Mesodermal cell (in vitro differentiated cells): Measurements from ENCODE around the gene COA3.
A peak's percentile ranks its signal among the peaks of the same experiment; 100 is the strongest.

ENCODE experiments used
- H3K27ac ChIP-seq: 2 replicates; pipeline ENCODE4 v1.7.0; 2013; ENCODE audit warnings: mild to moderate bottlenecking, low read depth, low read length, moderate library complexity; ENCODE audit not compliant: severe bottlenecking
- H3K36me3 ChIP-seq: 2 replicates; pipeline ENCODE4 v1.7.1; 2013; ENCODE audit warnings: mild to moderate bottlenecking, low read length, moderate library complexity; ENCODE audit not compliant: control insufficient read depth, insufficient read depth
- H3K4me1 ChIP-seq: one replicate; pipeline ENCODE4 v1.7.1; 2013; ENCODE audit warnings: mild to moderate bottlenecking, low read length; ENCODE audit not compliant: insufficient read depth, control insufficient read depth, poor library complexity, severe bottlenecking
- H3K4me3 ChIP-seq: 2 replicates; pipeline ENCODE4 v1.7.0; 2013; ENCODE audit warnings: low read length, control low read depth, mild to moderate bottlenecking; ENCODE audit not compliant: insufficient read depth, poor library complexity, severe bottlenecking; ENCODE audit errors: extremely low read depth
- H3K9me3 ChIP-seq: 2 replicates; pipeline ENCODE4 v1.7.1; 2013; ENCODE audit warnings: mild to moderate bottlenecking, low read length, moderate library complexity; ENCODE audit not compliant: control insufficient read depth
- WGBS, 2 experiments: methylation state at CpG; one replicate each; pipeline ENCODE4 v1.1.5; 2013; ENCODE audit warnings: missing lambda C conversion rate in 2 of 2; ENCODE audit not compliant: insufficient coverage in 2 of 2; 5-methylcytosine and 5-hydroxymethylcytosine counted together

COA3 gene

DNA sequence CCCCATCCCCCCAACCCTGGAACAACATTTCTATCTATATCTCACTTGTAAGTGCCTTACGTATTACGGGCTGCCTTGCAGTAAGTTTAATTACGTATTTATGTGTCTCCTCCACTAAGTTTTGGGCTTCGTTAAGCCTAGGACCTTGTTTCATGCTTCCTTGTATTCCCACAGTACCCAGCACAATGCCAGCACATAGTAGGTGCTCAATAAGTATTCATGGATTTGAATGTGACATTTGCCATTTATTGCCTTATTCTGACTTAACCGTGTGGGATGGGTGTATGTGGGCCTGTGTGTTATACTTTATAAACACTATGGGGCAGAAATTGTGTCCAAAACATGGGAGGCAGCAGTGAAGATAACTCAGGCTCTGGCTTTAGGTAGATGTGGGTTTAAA is 6.0 kb downstream of the COA3 start:
- no peak overlapping the region for H3K4me3 ChIP-seq
- 88% methylated on average over 4 of the region's 5 CpGs; no CpG with 5 or more reads in 1 of the 2 experiments for WGBS, 2 experiments
- H3K36me3 ChIP-seq: peaks cover 40% of the 10 kb centered on the region
- H3K4me1 ChIP-seq: peaks cover 2% of the 10 kb centered on the region
- H3K9me3 ChIP-seq: no peaks in the 10 kb centered on the region
- no peak overlapping the region for H3K27ac ChIP-seq

DNA sequence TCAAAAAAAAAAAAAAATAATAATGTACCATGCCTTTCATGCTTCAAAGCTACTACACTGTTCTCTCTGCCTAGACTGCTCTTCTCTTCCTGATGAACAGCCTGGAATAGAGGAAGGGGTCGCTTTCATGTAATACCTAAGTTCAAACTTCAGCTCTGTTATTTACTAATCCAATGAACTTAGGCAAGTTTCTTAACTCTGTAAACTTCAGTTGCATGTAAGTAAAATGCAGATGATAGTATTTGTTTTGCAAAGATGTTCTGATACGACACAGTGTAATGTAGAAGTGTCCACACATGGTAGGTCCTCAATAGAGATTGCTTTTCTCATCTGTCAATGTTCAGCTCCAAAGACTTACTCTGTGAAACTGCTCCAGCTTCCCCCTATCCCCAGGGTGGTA is 6.6 kb downstream of the COA3 start:
- Histone ChIP-seq H3K9me3 (no peaks in the 10 kb centered on the region), H3K4me3 (no peak overlapping the region), H3K27ac (no peak overlapping the region), H3K36me3 (peaks cover 39% of the 10 kb centered on the region), H3K4me1 (no peaks in the 10 kb centered on the region)
- WGBS, 2 experiments: 93 to 100% methylated on average over 1 to 2 of the region's 2 CpGs

DNA sequence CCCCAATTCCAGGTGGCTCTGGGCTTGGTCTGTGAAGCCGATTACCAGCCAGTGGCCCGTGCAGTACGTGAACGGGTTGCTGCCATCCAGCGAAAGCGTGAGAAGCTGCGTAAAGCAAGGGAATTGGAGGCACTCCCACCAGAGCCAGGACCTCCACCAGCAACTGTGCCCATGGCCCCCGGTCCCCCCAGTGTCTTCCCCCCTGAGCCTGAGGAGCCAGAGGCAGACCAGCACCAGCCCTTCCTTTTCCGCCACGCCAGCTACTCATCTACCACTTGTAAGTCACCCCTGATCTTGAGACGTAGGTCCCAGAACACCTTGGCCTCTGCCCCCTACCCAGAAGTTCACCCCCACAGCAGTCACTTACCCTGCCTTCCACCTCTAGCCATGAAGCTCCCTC is 11.2 kb downstream of the COA3 start:
- Histone ChIP-seq H3K4me3 (no peak overlapping the region), H3K27ac (no peak overlapping the region), H3K9me3 (no peaks in the 10 kb centered on the region), H3K4me1 (peaks cover 19% of the 10 kb centered on the region), H3K36me3 (peaks cover 22% of the 10 kb centered on the region)
- WGBS, 2 experiments: 95 to 96% methylated on average over 9 to 10 of the region's 11 CpGs

DNA sequence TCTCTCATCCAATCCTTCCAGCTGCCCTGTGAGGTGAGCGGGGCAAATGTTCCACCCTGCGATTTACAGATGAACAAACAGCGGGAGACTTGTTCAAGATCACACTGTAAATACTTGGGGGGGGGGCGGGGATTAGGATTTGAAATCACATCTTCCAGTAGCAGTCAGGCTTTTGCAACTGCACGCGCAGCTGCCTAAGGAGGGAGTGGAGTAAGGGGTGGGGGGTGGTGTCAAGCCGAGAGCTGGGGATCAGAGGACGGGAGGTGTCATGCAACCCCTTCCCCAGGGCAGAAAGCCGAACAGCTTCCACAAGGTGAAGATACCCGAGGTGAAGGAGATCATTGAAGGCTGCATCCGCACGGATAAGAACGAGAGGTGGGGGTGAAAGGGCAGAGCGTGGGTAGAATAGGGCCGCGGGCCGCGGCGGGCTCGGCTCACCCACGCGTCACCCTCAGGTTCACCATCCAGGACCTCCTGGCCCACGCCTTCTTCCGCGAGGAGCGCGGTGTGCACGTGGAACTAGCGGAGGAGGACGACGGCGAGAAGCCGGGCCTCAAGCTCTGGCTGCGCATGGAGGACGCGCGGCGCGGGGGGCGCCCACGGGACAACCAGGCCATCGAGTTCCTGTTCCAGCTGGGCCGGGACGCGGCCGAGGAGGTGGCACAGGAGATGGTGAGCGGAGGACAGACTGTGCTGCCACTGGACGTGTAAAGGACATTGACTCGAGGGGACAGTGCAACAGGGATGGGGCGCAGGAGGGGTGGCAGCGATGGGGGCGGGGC is 13.5 kb downstream of the COA3 start:
- Histone ChIP-seq H3K36me3 (peaks cover 22% of the 10 kb centered on the region), H3K9me3 (no peaks in the 10 kb centered on the region), H3K4me3 (no peak overlapping the region), H3K27ac (no peak overlapping the region), H3K4me1 (peaks cover 31% of the 10 kb centered on the region)
- 95 to 97% methylated on average over 42 to 48 of the region's 52 CpGs for WGBS, 2 experiments

DNA sequence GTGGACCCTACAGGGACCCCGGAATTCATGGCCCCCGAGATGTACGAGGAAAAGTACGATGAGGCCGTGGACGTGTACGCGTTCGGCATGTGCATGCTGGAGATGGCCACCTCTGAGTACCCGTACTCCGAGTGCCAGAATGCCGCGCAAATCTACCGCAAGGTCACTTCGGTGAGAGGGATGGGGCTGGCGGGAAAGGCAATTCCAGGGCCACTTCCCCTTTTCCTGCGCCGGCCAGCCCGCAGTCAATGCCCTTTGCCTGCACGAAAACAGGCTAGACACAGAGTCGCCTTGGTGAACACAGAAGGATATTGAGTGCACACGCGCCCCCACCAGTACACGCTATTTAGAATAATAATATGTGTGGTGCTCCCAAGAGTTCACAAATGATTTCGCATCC is 14.1 kb downstream of the COA3 start:
- H3K4me1 ChIP-seq: peaks cover 31% of the 10 kb centered on the region
- WGBS, 2 experiments: 96 to 99% methylated on average over 20 of the region's 25 CpGs
- peaks cover 26% of the 10 kb centered on the region for H3K36me3 ChIP-seq
- no peak overlapping the region for H3K4me3 ChIP-seq
- H3K27ac ChIP-seq: no peak overlapping the region
- no peaks in the 10 kb centered on the region for H3K9me3 ChIP-seq

DNA sequence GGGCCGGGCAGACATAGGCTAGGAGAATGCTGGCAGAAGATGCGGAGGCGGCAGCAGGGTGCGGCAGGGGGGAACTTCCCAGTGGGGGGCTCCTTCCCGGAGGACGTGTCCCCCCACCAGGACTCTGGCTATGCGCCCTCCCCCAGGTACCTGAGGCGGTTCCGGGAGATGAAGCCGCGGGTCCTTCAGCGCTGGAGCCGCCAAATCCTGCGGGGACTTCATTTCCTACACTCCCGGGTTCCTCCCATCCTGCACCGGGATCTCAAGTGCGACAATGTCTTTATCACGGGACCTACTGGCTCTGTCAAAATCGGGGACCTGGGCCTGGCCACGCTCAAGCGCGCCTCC is 14.7 kb downstream of the COA3 start:
- 85 to 86% methylated on average over 21 of the region's 22 CpGs for WGBS, 2 experiments
- no peak overlapping the region for H3K27ac ChIP-seq

DNA sequence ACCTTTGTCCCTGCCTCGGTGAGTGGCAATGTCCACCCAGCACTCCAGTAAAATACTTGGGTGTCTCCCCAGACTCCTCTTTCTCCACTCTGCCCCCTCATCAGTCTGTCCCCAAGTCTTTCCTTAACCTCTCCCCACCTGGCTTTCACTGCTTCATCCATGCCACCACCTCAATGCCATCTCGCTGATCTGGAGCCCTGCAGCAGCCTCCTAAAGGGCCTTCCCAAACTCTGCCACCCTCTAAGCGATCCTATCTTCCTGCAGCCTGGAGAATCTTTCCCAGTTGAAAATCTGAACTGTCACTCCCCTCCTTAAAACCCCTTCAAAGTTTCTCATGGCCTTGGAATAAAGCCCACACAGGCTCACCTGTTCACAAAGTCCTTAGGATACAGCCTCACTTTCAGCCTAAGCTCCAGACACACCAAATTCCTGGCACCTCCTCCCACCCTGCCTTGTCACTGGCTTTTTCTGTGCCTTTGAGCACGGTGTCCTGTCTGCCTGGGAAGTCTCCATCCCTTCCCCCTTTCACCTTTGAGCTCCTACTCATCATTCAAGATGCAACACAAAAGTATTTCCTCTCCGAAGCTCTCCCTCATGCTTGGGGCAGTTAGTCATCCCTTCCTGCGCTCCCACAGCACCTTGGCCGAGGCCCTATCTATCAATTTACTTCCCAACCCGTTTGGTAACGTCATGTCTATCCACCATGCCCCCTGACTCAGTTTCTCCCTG is 15.3 kb downstream of the COA3 start:
- 52 to 62% methylated on average over 7 to 8 of the region's 9 CpGs for WGBS, 2 experiments
- peaks cover 31% of the 10 kb centered on the region for H3K4me1 ChIP-seq
- no peak overlapping the region for H3K27ac ChIP-seq
- no peak overlapping the region for H3K4me3 ChIP-seq
- H3K36me3 ChIP-seq: peaks cover 33% of the 10 kb centered on the region
- no peaks in the 10 kb centered on the region for H3K9me3 ChIP-seq

More for the DNA sequence above, 14.7 kb downstream of the COA3 start:
- Histone ChIP-seq H3K4me1 (peaks cover 31% of the 10 kb centered on the region), H3K9me3 (no peaks in the 10 kb centered on the region), H3K4me3 (no peak overlapping the region), H3K36me3 (peaks cover 32% of the 10 kb centered on the region)

DNA sequence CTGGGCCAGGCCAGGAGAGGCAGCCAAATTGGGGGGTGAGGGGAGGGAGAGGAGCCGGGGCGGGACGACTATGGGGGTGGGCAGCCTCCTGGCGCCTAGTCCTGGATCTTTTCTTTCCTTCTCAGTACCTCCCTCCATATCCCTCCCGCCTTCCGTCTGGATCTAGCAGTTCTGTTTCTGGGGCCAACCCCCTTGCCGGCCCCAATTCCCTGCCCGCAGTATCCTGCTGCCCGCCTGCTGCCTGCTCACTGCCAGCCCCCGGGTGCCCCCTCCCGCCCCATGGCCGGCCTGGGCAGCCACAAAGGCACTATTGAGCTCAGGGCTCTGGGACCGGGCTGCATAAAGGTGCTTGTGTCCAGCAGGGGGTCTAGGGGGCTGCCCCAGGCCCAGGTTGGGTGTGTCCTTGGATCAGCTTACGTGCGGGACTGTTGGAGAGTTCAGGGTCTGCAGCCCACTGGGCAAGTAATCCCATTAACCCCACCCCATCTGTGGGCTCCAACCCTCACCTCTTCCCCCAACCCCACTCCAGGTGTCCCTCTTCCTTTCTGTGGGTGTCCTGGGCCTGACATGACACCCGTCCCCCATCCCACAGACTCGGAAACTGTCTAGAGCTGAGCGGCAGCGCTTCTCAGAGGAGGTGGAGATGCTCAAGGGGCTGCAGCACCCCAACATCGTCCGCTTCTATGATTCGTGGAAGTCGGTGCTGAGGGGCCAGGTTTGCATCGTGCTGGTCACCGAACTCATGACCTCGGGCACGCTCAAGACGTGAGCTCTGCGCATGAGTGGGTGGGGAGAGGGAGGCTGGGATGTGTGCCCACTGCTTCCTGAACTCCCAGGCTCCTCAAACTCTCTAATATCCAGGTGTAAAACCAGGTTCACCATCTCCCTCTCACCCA is 16.1 kb downstream of the COA3 start:
- 84 to 85% methylated on average over 17 to 20 of the region's 29 CpGs for WGBS, 2 experiments
- Histone ChIP-seq H3K4me3 (peak overlapping the region; percentile 53), H3K4me1 (peaks cover 31% of the 10 kb centered on the region), H3K27ac (no peak overlapping the region), H3K9me3 (no peaks in the 10 kb centered on the region), H3K36me3 (peaks cover 32% of the 10 kb centered on the region)

DNA sequence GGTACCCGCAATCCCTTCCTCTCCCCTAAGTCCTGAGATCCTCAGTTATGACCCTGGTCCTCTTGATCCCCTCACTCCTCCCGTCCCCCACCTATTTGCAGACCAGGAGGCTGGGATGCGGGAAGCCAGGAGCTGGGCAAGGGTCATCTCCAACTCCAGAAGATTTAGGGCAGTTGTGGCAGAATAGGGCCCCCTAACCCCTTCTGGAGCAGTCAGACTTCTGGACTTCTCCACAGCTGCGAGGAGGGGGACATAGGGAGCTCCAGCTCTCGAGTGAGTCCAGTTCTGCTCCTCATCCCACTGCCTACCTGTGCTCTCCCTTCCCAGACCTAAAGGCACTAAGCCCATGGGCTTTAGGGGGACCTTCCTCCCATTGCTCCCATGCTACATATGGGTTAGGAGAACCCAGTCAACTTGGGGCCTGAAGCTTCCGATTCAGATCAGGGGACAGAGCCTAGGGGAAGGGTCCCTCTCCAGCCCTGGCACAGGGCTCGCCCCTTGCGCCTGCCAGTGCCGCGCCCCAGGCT is 16.8 kb downstream of the COA3 start:
- no peaks in the 10 kb centered on the region for H3K9me3 ChIP-seq
- H3K27ac ChIP-seq: no peak overlapping the region
- peak overlapping the region; percentile 53 for H3K4me3 ChIP-seq
- 86 to 90% methylated on average over 6 to 10 of the region's 10 CpGs for WGBS, 2 experiments
- peaks cover 31% of the 10 kb centered on the region for H3K4me1 ChIP-seq
- peaks cover 35% of the 10 kb centered on the region for H3K36me3 ChIP-seq

DNA sequence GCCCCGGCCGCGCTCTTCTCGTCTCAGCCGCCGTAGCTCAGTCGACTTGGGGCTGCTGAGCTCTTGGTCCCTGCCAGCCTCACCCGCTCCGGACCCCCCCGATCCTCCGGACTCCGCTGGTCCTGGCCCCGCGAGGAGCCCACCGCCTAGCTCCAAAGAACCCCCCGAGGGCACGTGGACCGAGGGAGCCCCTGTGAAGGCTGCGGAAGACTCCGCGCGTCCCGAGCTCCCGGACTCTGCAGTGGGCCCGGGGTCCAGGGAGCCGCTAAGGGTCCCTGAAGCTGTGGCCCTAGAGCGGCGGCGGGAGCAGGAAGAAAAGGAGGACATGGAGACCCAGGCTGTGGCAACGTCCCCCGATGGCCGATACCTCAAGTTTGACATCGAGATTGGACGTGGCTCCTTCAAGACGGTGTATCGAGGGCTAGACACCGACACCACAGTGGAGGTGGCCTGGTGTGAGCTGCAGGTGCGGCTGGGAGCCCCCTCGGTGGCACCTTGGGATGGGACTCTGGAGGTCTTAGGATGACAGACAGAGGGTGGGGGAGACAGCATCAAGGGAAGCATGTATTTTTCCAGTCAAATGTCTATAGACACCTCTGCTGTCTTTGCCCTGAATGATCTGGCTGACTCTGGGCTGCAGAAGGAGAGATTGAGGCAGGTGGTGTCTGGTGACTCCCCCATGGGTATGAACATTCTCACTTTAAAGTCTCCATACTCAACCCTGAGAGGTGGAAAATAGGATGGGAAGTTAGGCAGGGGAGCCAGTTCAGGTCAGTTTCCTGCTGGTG is 17.5 kb downstream of the COA3 start:
- Histone ChIP-seq H3K9me3 (no peaks in the 10 kb centered on the region), H3K27ac (no peak overlapping the region), H3K36me3 (peaks cover 42% of the 10 kb centered on the region), H3K4me1 (peaks cover 31% of the 10 kb centered on the region), H3K4me3 (peak overlapping the region; percentile 53)
- 7 to 10% methylated on average over 29 to 39 of the region's 39 CpGs for WGBS, 2 experiments
